GM12878 (cell line): ENCODE data around the gene CPEB3. TPM values are rescaled to one million over a fixed set of nuclear protein-coding genes. Genes with fewer than 3 reads are reported as not detected.

ENCODE experiments used
- BACH1 ChIP-seq: fragments of 450-650 bp; IDR thresholded peaks from 2 replicates; pipeline ENCODE4 v1.6.1; 2017; ENCODE audit warnings: mild to moderate bottlenecking, borderline replicate concordance
- CREM ChIP-seq: IDR thresholded peaks from 2 replicates; pipeline ENCODE4 v1.6.1; 2014; ENCODE audit warnings: antibody characterized with exemption, low read depth
- CTCF ChIP-seq, 3 experiments: IDR thresholded peaks in 2 of 3; conservative IDR thresholded peaks in 1 of 3; 2 replicates each; pipeline ENCODE4 v1.5.1; 2011; ENCODE audit warnings: low read depth in 3 of 3, low read length in 3 of 3, mild to moderate bottlenecking in 3 of 3, control low read depth in 2 of 3, moderate library complexity in 2 of 3, inconsistent platforms in 1 of 3, mixed read lengths in 1 of 3; ENCODE audit not compliant: control insufficient read depth in 2 of 3, insufficient read depth in 1 of 3; ENCODE audit errors: extremely low read depth in 1 of 3
- CUX1 ChIP-seq: IDR thresholded peaks from 2 replicates; pipeline ENCODE4 v1.6.1; 2012; ENCODE audit warnings: improper control_type of control experiment, low read depth, low read length; ENCODE audit not compliant: insufficient replicate concordance
- E2F8 ChIP-seq: fragments of 450-650 bp; IDR thresholded peaks from 2 replicates; pipeline ENCODE4 v1.6.1; 2018; ENCODE audit warnings: mild to moderate bottlenecking, low read depth, moderate library complexity; ENCODE audit not compliant: partially characterized antibody
- FOXK2 ChIP-seq: fragments of 450-650 bp; IDR thresholded peaks from 2 replicates; pipeline ENCODE4 v1.6.1; 2017; ENCODE audit warnings: mild to moderate bottlenecking, moderate library complexity
- HCFC1 ChIP-seq: fragments of 150-350 bp; IDR thresholded peaks from 2 replicates; pipeline ENCODE4 v1.6.1; 2014; ENCODE audit warnings: low read length
- IRF3 ChIP-seq: fragments of 450-650 bp; IDR thresholded peaks from 2 replicates; pipeline ENCODE4 v1.6.1; 2014; ENCODE audit warnings: mild to moderate bottlenecking
- JUND ChIP-seq: IDR thresholded peaks from 2 replicates; pipeline ENCODE4 v1.6.1; 2012; ENCODE audit warnings: low read depth, mild to moderate bottlenecking, low read length, improper control_type of control experiment, moderate library complexity
- NFYB ChIP-seq: IDR thresholded peaks from 2 replicates; pipeline ENCODE4 v1.6.1; 2011; ENCODE audit warnings: low read depth, mild to moderate bottlenecking, low read length, improper control_type of control experiment, moderate library complexity; ENCODE audit not compliant: insufficient read depth
- REST ChIP-seq: IDR thresholded peaks from 2 replicates; pipeline ENCODE4 v1.6.1; 2012; ENCODE audit warnings: mild to moderate bottlenecking, low read depth, low read length
- STAT1 ChIP-seq: fragments of 450-650 bp; conservative IDR thresholded peaks from 2 replicates; pipeline ENCODE4 v1.6.1; 2014; ENCODE audit warnings: antibody characterized with exemption, mild to moderate bottlenecking
- TBL1XR1 ChIP-seq: IDR thresholded peaks from 2 replicates; pipeline ENCODE4 v1.6.1; 2012; ENCODE audit warnings: low read depth, low read length, improper control_type of control experiment
- polyA plus RNA-seq, 11 experiments: library from polyadenylated mRNA; depleted of rRNA in 4 of 11; unstranded in 6 of 11; stranded (reverse) in 5 of 11; fragments of >200 nt; fragmentation: Nextera tagmentation in 4 of 11; fragmentation: Illumina TruSeq in 1 of 11; extraction: Ambion mirVana in 4 of 11; extraction: Trizol in 1 of 11; gene quantifications; 1 replicate in 1 of 11; 2 replicates in 10 of 11; pipeline versions ENCODE4 v1.2.1 to v1.2.3, GENCODE V29; 2011 to 2016; ENCODE audit warnings: inconsistent platforms in 2 of 11, missing spikeins in 2 of 11, low read depth in 1 of 11
- total RNA-seq, 4 experiments: library from RNA; depleted of rRNA in 3 of 4; stranded (reverse); fragments of >200 nt in 3 of 4; fragmentation: Illumina TruSeq in 1 of 4; extraction: Trizol in 1 of 4; gene quantifications; 2 replicates each; pipeline versions ENCODE4 v1.2.1 to v1.2.3, GENCODE V29; 2013 to 2021

The CPEB3 gene
- total and polyA plus RNA-seq, 10 of the 15 experiments (the other 5 are each of a cell fraction or from before 2014, with no cell fraction given) = 0.50 to 2.3 (median 1.2) TPM

- TF ChIP-seq REST = no peak
- TF ChIP-seq JUND = no peak
- TF ChIP-seq IRF3 = no peak
- no peak for TF ChIP-seq CREM
- TF ChIP-seq CUX1 = no peak
- TF ChIP-seq TBL1XR1 = no peak
- TF ChIP-seq E2F8 = no peak
- TF ChIP-seq NFYB = no peak
- TF ChIP-seq FOXK2 = no peak
- no peak for TF ChIP-seq BACH1
- TF ChIP-seq CTCF (IDR thresholded peaks at IDR 0.05 in 2 of 3, conservative IDR thresholded peaks at IDR 0.05 in 1 of 3; ENCODE audit: control insufficient read depth in 2 of 3, extremely low read depth in 1 of 3, insufficient read depth in 1 of 3, low read depth in 3 of 3, low read length in 3 of 3) = peak; percentile 61 to 66 (median 62)
- TF ChIP-seq HCFC1 = no peak
- TF ChIP-seq STAT1 = no peak
Observed at GRCh38 chr10:92291921-92292845, 1.3 kb upstream of the CPEB3 start (continued).
